CD14-positive monocyte (primary cell): Measurements from ENCODE around the gene PTPRD. TPM values are rescaled to one million over a fixed set of nuclear protein-coding genes. Genes with fewer than 3 reads are reported as not detected.

Experiments used
- DNase-seq, 3 donors: peaks; one replicate each; pipeline ENCODE4 v3.0.0-alpha.2; 2011 to 2022
- H2AFZ ChIP-seq: 2 replicates; pipeline ENCODE4 v1.6.0; 2012; ENCODE audit warnings: mild to moderate bottlenecking, low read depth, low read length, inconsistent platforms; ENCODE audit not compliant: insufficient read depth, poor library complexity, severe bottlenecking
- H3K27ac ChIP-seq, 2 donors: 1 replicate in 1 of 2; 2 replicates in 1 of 2; pipeline ENCODE4 v1.5.1; 2012 to 2013; ENCODE audit warnings: low read length in 2 of 2, control low read depth in 1 of 2, inconsistent platforms in 1 of 2, low read depth in 1 of 2, mild to moderate bottlenecking in 1 of 2
- H3K27me3 ChIP-seq, 2 donors: one replicate each; pipeline versions ENCODE4 v1.6.0 to v1.6.1; 2011 to 2013; ENCODE audit warnings: low read length in 2 of 2; ENCODE audit not compliant: control insufficient read depth in 2 of 2, insufficient read depth in 2 of 2
- H3K36me3 ChIP-seq, 2 donors: replicated peaks in 1 of 2; 1 replicate in 1 of 2; 2 replicates in 1 of 2; pipeline versions ENCODE4 v1.5.1 to v1.6.1; 2012 to 2013; ENCODE audit warnings: low read length in 2 of 2, control low read depth in 1 of 2, inconsistent platforms in 1 of 2, mild to moderate bottlenecking in 1 of 2; ENCODE audit not compliant: insufficient read depth in 2 of 2, control insufficient read depth in 1 of 2
- H3K4me1 ChIP-seq, 2 donors: 1 replicate in 1 of 2; 2 replicates in 1 of 2; pipeline versions ENCODE4 v1.5.1 to v1.6.1; 2012 to 2013; ENCODE audit warnings: low read length in 2 of 2, control low read depth in 1 of 2, inconsistent platforms in 1 of 2, mild to moderate bottlenecking in 1 of 2, moderate library complexity in 1 of 2; ENCODE audit not compliant: insufficient read depth in 2 of 2, control insufficient read depth in 1 of 2
- H3K4me2 ChIP-seq: replicated peaks from 2 replicates; pipeline ENCODE3; 2012; ENCODE audit warnings: low read length, moderate library complexity, mild to moderate bottlenecking; ENCODE audit not compliant: poor library complexity, severe bottlenecking; ENCODE audit errors: extremely low read depth
- H3K4me3 ChIP-seq, 3 experiments: fragments of 200-600 bp in 1 of 3; sonication (generic) in 1 of 3; replicated peaks in 1 of 3; 1 replicate in 2 of 3; 2 replicates in 1 of 3; pipeline ENCODE4 v1.5.1; 2011 to 2013; ENCODE audit warnings: low read length in 3 of 3, mild to moderate bottlenecking in 3 of 3, control low read depth in 2 of 3, low read depth in 2 of 3, inconsistent platforms in 1 of 3, moderate library complexity in 1 of 3
- H3K79me2 ChIP-seq: 2 replicates; pipeline ENCODE4 v1.6.0; 2012; ENCODE audit warnings: mild to moderate bottlenecking, control low read depth, inconsistent platforms, low read length, moderate library complexity; ENCODE audit not compliant: insufficient read depth
- H3K9ac ChIP-seq: 2 replicates; pipeline ENCODE4 v1.6.0; 2017; ENCODE audit warnings: low read length, mild to moderate bottlenecking; ENCODE audit not compliant: insufficient read depth, poor library complexity, severe bottlenecking
- H3K9me3 ChIP-seq, 2 donors: replicated peaks in 1 of 2; 1 replicate in 1 of 2; 2 replicates in 1 of 2; pipeline versions ENCODE4 v1.5.1 to v1.6.1; 2012 to 2013; ENCODE audit warnings: low read length in 2 of 2, control low read depth in 1 of 2; ENCODE audit not compliant: control insufficient read depth in 1 of 2, insufficient read depth in 1 of 2
- H4K20me1 ChIP-seq: 2 replicates; pipeline ENCODE4 v1.6.0; 2012; ENCODE audit warnings: mild to moderate bottlenecking, low read length, control low read depth, moderate library complexity; ENCODE audit not compliant: insufficient read depth
- H3K27ac Mint-ChIP-seq, 7 donors: one replicate each; pipeline ENCODE4 v1.8.0; 2020; ENCODE audit warnings: mild to moderate bottlenecking in 7 of 7, mixed read lengths in 7 of 7, moderate library complexity in 6 of 7, inconsistent platforms in 2 of 7
- H3K27me3 Mint-ChIP-seq, 3 donors: one replicate each; pipeline ENCODE4 v1.8.0; 2021 to 2022; ENCODE audit warnings: low read depth in 3 of 3, mild to moderate bottlenecking in 3 of 3, mixed read lengths in 3 of 3, moderate library complexity in 3 of 3, inconsistent platforms in 1 of 3
- H3K36me3 Mint-ChIP-seq, 2 donors: one replicate each; pipeline ENCODE4 v1.8.0; 2020; ENCODE audit warnings: mixed read lengths in 2 of 2, inconsistent platforms in 1 of 2, mild to moderate bottlenecking in 1 of 2
- H3K4me1 Mint-ChIP-seq: one replicate; pipeline ENCODE4 v1.8.0; 2020; ENCODE audit warnings: mild to moderate bottlenecking, mixed read lengths
- H3K4me3 Mint-ChIP-seq, 2 donors: one replicate each; pipeline ENCODE4 v1.8.0; 2020; ENCODE audit warnings: mild to moderate bottlenecking in 2 of 2, mixed read lengths in 2 of 2, moderate library complexity in 1 of 2
- H3K9me3 Mint-ChIP-seq, 7 donors: one replicate each; pipeline ENCODE4 v1.8.0; 2020 to 2022; ENCODE audit warnings: mixed read lengths in 7 of 7, mild to moderate bottlenecking in 6 of 7, moderate library complexity in 6 of 7, inconsistent platforms in 2 of 7
- WGBS: methylation state at CpG from one replicate; pipeline ENCODE4 v1.1.5; 2013; ENCODE audit warnings: missing lambda C conversion rate; ENCODE audit not compliant: insufficient coverage; 5-methylcytosine and 5-hydroxymethylcytosine counted together
- intact Hi-C, 2 donors: fragments of 100-400 bp; cut with micrococcal nuclease; formaldehyde crosslinking; loops; one replicate each; pipeline versions ENCODE4 v1.15.0 to v1.15.1; 2023
- polyA plus RNA-seq, 3 donors: library from polyadenylated mRNA; depleted of rRNA in 1 of 3; unstranded in 2 of 3; stranded (reverse) in 1 of 3; fragments of 300-500 nt in 2 of 3; fragments of >200 nt in 1 of 3; fragmentation: Illumina TruSeq in 2 of 3; gene quantifications; 1 replicate in 2 of 3; 2 replicates in 1 of 3; pipeline ENCODE4 v1.2.3, GENCODE V29; 2012 to 2021
- TF ChIP-seq, protein P1 (sequence below): fragments of 200-600 bp; IDR thresholded peaks from one replicate; pipeline ENCODE4 v1.8.0; 2022; ENCODE audit warnings: antibody characterized with exemption, mild to moderate bottlenecking

Gene PTPRD
- polyA plus RNA-seq, 3 donors = not detected

GRCh38 chr9:8492024-8492423, 2120.8 kb downstream of the PTPRD start:
- H3K27me3 ChIP-seq = no peaks in the 10 kb centered on the region
- no peak overlapping the region for H3K4me2 ChIP-seq
- Mint-ChIP-seq H3K4me1 (no peaks in the 10 kb centered on the region), H3K4me3 (no peak overlapping the region), H3K27me3 (peaks cover 0 to 2% (median 0%) of the 10 kb centered on the region in 3 donors), H3K9me3 (peaks cover 0 to 4% (median 0%) of the 10 kb centered on the region in 7 donors), H3K36me3 (no peaks in the 10 kb centered on the region), H3K27ac (no peak overlapping the region)
- TF ChIP-seq, protein P1, sequence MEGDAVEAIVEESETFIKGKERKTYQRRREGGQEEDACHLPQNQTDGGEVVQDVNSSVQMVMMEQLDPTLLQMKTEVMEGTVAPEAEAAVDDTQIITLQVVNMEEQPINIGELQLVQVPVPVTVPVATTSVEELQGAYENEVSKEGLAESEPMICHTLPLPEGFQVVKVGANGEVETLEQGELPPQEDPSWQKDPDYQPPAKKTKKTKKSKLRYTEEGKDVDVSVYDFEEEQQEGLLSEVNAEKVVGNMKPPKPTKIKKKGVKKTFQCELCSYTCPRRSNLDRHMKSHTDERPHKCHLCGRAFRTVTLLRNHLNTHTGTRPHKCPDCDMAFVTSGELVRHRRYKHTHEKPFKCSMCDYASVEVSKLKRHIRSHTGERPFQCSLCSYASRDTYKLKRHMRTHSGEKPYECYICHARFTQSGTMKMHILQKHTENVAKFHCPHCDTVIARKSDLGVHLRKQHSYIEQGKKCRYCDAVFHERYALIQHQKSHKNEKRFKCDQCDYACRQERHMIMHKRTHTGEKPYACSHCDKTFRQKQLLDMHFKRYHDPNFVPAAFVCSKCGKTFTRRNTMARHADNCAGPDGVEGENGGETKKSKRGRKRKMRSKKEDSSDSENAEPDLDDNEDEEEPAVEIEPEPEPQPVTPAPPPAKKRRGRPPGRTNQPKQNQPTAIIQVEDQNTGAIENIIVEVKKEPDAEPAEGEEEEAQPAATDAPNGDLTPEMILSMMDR = no peak
- DNase-seq = no peak
- WGBS = 83% methylated on average over 2 of the region's 2 CpGs
- no peaks in the 10 kb centered on the region for H3K79me2 ChIP-seq
- H3K27ac ChIP-seq = no peak overlapping the region
- H2AFZ ChIP-seq = no peak overlapping the region
- H3K4me3 ChIP-seq = no peak overlapping the region
- no peaks in the 10 kb centered on the region for H3K9me3 ChIP-seq
- no peak overlapping the region for H3K9ac ChIP-seq
- H3K4me1 ChIP-seq = no peaks in the 10 kb centered on the region
- intact Hi-C loops = no loop called here
- no peaks in the 10 kb centered on the region for H4K20me1 ChIP-seq
- no peaks in the 10 kb centered on the region for H3K36me3 ChIP-seq

DNA sequence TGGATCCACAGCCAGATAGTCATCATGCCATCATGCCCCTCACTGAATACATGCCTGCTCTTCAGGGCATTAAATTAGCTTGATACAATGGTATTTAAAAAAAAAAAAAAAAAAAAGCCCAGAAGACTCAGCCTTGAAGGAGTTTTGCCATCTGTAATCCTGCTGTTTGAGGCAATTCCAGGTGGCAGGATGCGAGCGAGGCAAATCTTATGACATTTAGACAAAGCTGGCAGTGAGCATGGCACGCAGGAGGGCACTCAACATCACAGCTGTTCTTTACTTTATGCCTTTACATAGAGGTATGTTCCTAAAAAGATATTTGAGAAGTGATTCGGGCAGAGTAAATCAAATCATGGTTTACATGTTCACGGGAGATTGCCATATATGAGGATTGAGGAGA, 2121.2 kb downstream of the PTPRD start:
- Histone ChIP-seq H3K9me3 (no peaks in the 10 kb centered on the region), H3K79me2 (no peaks in the 10 kb centered on the region), H3K36me3 (no peaks in the 10 kb centered on the region), H3K4me1 (no peaks in the 10 kb centered on the region), H3K4me3 (no peak overlapping the region), H3K9ac (no peak overlapping the region), H2AFZ (no peak overlapping the region), H3K27ac (no peak overlapping the region), H3K4me2 (no peak overlapping the region), H3K27me3 (no peaks in the 10 kb centered on the region), H4K20me1 (no peaks in the 10 kb centered on the region)
- H3K27ac Mint-ChIP-seq = no peak overlapping the region
- H3K9me3 Mint-ChIP-seq = peaks cover 0 to 4% (median 0%) of the 10 kb centered on the region in 7 donors
- no peak overlapping the region for H3K4me3 Mint-ChIP-seq
- no peaks in the 10 kb centered on the region for H3K4me1 Mint-ChIP-seq
- peaks cover 0 to 2% (median 0%) of the 10 kb centered on the region in 3 donors for H3K27me3 Mint-ChIP-seq
- no peaks in the 10 kb centered on the region for H3K36me3 Mint-ChIP-seq
- intact Hi-C loops = no loop called here
- TF ChIP-seq, protein P1 = no peak
- WGBS = 100% methylated on average over 2 of the region's 5 CpGs
- DNase-seq = no peak
